Measurements from ENCODE around the gene CLRN3.

Gene CLRN3

DNA sequence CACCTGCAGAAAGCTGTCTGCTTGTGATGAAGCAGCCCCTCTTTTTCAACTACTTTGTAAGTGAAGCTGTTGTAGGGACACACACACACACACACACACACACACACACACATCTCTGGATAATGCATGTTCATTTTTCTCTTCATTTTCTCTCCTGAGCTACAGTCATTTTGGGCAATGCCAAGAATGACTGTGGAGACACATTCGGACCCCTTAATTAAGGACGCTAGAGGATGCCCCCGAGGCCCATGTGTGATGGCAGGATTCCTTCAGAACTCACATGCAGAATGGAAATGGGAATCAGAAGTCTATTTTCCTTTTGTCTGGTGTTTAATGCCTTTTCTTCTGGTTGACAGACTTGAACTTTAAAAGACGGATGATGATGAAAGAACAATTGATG is 56.6 kb downstream of the CLRN3 start:
- no peak for DNase-seq

DNA sequence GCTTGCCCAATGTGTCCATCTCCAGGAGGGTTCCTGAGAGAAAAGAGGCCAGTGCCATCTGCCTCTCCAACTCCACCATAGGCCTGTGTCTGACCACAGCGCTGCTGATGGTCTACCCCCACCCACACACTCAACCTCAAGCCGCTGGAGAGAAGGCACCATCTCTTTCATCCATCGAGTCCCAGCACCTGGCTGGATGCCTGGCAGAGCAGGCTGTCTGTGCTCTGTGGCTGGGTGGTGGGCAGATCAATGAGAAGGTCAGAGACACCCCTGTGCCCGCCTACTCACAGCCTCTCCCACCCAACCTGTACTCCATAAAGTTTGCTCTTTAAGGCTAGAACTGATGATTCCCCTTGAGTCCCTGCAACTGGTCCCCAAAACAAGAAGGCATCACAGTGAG is 58.0 kb downstream of the CLRN3 start:
- DNase-seq = no peak

DNA sequence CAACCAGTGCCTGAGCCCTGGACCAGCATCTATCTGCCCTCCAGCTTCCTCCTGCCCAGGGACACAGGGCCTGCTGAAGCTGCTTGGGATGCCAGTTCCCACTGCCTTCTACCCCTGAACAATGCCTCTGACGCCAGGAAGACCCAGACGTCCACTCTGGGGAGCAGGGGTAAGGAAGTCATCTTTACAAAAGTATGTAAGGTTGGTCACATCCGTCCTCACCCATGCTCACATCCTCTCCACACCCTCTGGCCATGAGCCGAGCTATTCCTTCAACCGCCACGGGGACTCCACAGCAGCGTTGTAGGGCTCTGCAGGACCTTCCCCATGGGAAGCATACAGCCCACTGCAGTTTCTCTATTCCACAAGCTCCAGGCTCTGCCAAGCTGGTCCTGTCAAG is 58.5 kb downstream of the CLRN3 start:
- no peak for DNase-seq

DNA sequence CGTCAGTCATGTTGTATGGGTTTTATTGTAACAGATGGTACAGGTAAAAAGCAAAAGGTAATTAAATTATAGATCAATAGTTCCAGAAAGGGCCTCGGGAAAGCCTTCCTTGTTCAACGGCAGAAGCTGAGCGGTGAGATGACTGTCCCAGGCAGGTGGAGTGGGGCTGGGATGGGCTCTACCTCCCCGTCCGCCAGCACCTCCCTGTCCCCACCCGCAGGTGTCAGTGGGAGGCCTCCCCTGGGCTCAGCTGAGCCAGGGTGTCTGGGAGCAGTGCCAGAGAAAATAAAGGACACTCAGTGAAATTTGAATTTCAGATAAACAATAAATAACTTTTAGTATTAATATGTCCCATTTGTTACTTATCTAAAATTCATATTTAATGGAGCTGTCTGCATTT is 58.9 kb downstream of the CLRN3 start:
- no peak for DNase-seq

DNA sequence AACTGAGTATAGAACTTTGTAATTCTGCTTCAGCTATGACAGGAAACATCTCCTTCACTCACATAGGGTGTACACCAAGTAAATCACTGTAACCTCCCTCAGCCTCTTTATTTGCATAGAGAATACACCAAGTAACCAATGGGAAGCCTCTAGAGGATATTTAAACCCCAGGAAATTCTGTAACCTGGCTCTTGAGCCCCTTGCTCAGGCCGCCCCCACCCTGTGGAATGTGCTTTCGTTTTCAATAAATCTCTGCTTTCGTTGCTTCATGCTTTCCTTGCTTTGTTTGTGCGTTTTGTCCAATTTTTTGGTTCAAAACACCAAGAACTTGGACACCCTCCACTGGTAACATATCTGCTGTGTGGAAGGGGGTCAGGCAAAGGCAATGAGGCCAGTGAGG is 60.2 kb downstream of the CLRN3 start:
- no peak for DNase-seq

DNA sequence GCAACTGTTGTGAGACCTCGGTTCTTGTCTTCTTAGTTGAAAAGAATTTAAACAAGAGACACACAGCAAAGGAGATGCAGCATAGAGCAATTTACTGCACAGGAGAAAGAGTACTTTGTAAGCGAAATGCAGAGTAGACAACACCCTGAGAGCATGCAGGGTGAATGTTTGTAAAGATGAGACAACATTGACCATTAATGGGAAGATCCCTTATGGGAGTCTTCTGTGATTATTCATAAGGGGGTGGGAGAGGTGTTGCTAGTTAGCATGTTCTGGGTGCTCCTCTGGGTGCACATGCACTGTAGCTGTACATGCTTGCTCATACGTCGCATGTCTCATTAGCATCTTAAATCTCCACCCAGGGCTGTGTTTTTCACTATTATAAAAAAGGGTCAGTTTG is 62.3 kb downstream of the CLRN3 start:
- DNase-seq = no peak

All from amniotic stem cell (primary cell).